GM21515 (cell line): Measurements from ENCODE around the gene NGEF.

Experiments used
- ATAC-seq: cut with Tn5 transposase; IDR thresholded peaks from one replicate; pipeline ENCODE4 v1.9.1; 2021; ENCODE audit not compliant: unreplicated experiment

Gene NGEF

DNA sequence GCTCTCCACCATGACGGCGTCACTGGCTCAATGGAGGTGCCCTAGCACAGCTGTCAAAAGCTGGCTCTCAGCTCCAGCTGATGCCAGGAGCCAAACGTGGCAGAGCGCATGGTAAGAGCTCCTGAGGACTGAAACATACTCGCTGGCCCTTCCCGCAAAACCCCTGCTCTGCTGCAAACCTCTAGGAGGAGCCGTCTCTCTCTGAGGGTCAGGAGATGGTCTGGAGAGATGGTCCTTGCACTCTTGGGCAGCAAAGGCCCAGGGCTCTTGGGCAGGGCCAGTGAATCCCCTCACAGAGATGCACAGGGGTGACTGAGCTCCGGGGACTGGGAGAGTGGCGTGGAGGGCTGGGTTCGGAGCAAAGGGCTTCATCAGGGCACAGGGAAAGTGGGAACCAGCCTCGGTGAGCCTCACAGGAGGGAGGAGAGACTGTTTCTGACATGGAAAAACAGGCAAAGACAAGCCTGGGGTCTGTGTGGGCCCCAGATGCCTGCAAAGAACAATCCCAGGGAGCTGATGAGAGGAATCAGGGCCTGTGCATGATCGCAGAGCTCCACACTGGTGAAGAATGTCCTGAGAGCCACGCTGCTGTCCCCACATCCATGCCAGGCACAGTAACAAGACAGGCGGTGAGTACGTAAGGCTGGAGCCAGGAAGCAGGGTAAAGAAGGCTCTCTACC is 125.7 kb downstream of the NGEF start:
- no peak for ATAC-seq

DNA sequence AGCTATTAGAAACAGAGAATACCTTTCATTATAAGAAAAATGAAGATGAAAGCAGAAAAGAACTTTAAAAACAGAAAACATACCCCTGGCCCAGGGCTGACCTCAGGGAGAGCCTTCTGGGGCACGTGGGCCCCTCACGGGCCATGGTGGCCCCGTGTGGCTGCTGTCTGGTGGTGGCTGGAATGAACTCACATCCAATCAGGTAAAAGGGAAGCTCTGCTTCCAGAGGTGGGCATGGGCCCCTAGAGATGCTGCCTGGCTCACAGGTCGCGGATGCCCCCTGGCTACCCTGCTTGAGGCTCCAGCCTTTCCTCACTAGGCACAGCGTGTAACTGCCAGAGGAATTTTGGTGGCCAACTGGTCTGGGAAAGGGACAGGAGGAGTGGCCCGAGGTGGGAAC is 126.4 kb downstream of the NGEF start:
- ATAC-seq, result no peak

GRCh38 chr2:232886176-232886575 is 126.9 kb downstream of the NGEF start:
- no peak for ATAC-seq

GRCh38 chr2:232885264-232885961 is 127.6 kb downstream of the NGEF start:
- no peak for ATAC-seq

- no peak for ATAC-seq
Observed at GRCh38 chr2:232884549-232885263, 128.3 kb downstream of the NGEF start.

DNA sequence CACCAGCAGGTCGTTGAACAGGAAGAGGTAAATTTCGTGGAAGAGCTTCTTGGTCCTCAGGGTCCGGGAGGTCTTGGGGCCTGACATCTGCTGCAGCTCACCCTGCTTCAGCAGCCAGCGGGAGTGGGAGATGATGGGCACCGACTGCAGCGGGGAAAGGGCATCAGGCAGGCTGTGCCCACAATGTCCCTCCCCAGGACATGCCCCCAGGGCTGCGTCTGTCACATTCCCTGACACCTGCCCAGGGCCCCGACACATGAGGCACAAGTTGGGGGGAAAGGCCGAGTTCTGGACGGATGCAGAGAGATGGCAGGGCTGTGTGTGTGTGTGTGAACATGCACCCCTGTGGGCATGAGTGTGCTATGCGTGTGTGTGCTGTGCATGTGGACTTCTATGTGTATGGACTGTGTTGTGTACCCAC is 129.0 kb downstream of the NGEF start:
- no peak for ATAC-seq

GRCh38 chr2:232883116-232883721 is 129.8 kb downstream of the NGEF start:
- ATAC-seq, result no peak

DNA sequence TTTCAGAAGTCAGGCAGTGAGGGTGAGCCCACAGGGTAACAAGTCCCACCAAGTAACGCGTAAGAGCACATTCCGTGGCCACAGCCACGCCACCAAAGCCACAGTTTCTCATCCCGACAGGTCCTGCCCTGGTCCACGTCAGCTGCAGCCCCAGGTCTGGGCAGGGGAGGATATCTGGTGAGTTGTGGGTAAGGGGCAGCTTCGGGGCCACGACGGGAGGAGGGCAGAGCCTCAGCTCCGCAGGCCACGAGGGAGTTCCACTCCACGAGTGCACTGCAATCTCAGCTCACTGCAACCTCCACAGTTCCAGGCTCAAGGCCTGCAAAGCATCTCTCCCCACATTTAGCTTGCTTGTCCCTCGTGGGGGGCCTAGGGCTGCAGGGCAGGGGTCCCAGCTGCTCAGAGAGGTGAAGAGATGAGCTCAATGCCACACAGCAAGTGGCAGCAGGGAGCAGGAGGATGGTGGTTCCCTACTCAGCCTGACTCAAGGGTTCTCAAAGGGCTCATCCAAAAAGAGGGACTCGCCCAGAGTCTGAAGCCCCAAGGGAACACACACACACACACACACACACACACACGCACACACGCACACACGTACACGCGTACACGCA is 130.4 kb downstream of the NGEF start:
- ATAC-seq, result no peak

- no peak for ATAC-seq
Observed at GRCh38 chr2:232882085-232882484, 131.0 kb downstream of the NGEF start.

DNA sequence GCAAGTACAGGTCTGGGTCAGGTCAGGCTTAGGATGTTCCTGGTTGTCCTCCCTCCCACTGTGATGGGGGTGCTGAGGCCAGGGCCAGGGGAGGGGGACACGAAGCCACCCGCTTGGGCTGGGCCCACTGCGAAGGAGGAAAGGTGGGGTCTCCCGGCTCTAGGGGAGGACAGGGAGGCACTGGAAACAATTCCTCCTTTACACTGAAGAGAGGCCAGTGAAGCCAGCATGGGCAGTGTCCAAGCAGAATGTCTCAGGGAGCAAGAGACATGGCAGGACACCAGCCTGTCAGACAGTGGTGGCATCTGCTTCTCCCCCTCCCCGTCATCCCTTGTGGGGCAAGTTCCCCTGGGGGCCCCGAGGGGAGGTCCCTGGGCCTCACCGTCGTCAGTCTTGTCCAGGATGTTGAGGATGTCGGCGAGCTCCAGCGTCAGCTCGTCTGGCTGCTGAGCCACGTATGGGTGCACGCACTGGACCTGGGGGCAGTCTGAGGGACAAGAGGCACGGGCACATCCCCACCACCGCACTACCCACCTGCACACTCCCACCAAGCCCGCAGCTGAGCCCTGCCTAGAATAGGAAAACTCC is 132.2 kb downstream of the NGEF start:
- no peak for ATAC-seq

DNA sequence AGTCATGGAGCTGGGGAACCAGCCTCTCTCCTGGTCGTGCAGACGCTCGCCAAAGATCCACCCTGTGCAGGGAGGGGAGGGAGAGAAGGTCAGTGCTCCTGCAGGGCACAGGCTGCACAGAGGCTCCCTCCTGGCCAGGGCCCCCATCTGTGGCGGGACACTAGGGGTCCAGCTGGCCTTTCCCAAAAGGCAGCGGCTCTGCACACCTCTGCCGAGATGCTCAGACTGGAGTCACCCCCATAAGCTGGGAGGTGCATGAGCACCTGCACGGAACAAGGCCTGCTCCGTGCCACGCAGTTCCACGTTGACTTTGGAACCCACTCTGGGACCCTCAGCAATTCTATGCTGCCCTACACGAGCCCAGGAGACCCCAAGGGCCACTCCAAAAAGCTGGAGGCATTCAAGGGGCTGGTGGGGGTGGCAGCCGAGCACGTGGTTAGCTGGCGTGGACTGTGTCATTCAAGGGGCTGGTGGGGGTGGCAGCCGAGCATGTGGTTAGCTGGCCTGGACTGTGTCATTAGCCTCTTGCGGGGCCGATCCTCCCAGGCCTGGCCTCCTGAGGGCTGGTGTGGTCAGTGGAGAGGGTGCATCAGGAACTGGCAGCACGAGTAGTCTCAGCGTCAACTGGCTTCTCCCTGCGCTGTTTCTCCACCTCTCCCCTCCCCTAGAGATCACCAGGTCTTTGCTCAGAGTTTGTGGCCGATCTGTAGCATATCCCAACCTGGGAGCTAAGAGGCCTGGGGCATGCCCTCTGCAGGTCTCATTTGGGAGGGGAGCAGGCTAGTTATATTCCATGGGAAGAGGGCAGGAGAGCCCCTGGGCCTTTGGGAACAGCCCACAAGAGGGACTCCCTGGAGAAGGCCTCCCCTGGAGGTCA is 133.2 kb downstream of the NGEF start:
- no peak for ATAC-seq

GRCh38 chr2:232878855-232879617 is 134.0 kb downstream of the NGEF start:
- no peak for ATAC-seq

DNA sequence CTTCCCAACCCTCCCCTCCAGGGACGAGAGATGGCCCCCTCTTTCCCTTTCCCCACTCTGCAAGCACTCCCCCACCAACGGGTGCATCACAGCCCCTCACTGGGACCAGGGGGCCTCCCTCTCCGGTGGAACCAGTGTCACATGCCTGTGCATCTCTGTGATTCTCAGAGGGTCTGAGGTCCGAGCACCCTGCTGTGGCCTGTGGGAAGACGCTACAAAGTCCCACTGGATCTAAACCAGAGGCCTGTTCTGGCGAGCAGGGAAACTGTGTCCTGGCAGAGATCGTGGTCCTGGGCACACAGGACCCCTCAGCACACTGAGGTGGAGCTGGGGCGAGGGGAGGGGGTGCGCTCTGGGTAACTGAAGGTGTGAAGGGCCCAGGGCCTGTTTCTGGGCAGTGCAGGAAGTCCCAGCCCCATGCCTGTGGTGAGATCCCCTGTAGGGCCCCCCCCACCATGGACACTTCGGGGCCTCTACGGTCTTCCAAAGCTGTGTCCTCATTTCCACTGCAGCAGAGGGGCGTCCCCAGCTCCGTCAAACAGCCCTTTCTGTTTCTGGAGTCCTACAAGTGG is 135.0 kb downstream of the NGEF start:
- no peak for ATAC-seq

GRCh38 chr2:232876978-232877441 is 136.0 kb downstream of the NGEF start:
- no peak for ATAC-seq

- no peak for ATAC-seq
Observed at GRCh38 chr2:232876161-232876977, 136.7 kb downstream of the NGEF start.

GRCh38 chr2:232875256-232876121 is 137.6 kb downstream of the NGEF start:
- ATAC-seq, result no peak

DNA sequence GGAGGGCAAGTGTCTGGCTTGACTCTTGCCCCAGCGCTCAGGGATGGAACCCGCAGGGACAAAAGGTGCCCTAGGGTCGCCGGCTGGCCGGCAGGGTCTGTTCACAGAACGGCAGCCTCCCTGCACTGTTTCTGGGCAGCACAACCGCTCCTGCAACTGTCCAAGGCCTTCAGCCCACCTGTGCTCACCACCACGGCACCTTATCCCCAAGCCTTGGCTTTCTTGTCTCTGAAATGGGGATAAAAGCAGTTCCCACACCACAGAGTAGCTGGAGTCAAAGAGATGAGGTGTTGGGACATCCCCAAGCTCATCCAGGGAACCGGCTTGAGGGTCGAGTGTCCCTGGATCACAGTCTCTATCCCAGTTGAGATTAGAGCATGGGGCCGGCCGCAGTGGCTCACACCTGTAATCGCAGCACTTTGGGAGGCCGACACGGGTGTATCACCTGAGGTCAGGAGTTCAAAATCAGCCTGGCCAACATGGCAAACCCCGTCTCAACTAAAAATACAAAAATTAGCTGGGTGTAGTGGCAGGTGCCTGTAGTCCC is 138.3 kb downstream of the NGEF start:
- ATAC-seq, result no peak
